GM19397 (cell line): ENCODE data around the gene ADGRD1.

Experiments used
- ATAC-seq: cut with Tn5 transposase; IDR thresholded peaks from one replicate; pipeline ENCODE4 v1.9.1; 2021; ENCODE audit warnings: mild to moderate bottlenecking, moderate library complexity; ENCODE audit not compliant: unreplicated experiment

Gene ADGRD1

GRCh38 chr12:131142891-131143657, 189.4 kb downstream of the ADGRD1 start:
- ATAC-seq: no peak

- no peak for ATAC-seq
These were observed 192.5 kb downstream of the ADGRD1 start for GRCh38 chr12:131146173-131146675.

GRCh38 chr12:131147293-131147692, 193.6 kb downstream of the ADGRD1 start:
- ATAC-seq: no peak

GRCh38 chr12:131147894-131148293, 194.2 kb downstream of the ADGRD1 start:
- no peak for ATAC-seq

DNA sequence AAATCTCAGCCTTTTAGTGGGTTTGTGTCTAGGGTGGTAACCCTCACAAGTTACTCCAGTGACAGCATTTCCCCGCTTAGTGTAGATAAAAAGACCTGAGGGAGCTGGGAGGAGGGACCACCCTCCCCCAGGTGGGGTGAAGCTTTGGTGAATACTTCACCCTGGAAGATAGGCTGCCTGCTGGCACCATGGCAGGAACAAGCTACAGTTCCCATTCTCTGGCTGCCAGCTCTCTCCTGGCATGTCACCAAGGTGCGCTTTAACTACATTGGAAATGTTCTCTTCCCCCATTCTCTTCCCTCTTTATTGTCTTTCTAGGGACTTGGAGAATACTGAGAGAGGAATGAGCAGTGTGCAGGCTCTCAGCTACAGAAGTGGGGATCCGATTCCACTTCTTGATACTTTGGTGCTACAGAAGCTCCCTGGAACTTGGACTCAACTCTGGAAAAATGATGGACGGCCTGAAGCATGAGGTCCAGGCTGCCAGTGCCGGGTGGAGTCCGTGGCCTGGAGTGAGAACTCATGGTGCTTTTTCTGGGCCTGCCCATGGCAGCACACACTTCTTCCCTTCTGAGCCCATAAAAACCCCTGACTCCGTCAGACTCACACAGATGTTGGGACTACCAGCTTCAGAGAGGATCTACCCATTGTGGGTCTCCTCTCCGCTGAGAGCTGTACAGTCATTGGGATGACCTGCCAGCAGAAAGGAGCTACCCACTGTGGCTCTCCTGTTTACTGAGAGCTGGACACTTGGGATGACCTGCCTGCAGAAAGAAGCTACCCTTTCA, 198.0 kb downstream of the ADGRD1 start:
- no peak for ATAC-seq

GRCh38 chr12:131152587-131152986, 198.9 kb downstream of the ADGRD1 start:
- ATAC-seq: no peak

- ATAC-seq: no peak
These were observed 199.3 kb downstream of the ADGRD1 start for GRCh38 chr12:131153016-131153415.

GRCh38 chr12:131153956-131154355, 200.2 kb downstream of the ADGRD1 start:
- no peak for ATAC-seq

GRCh38 chr12:131155131-131155530, 201.4 kb downstream of the ADGRD1 start:
- ATAC-seq: no peak

DNA sequence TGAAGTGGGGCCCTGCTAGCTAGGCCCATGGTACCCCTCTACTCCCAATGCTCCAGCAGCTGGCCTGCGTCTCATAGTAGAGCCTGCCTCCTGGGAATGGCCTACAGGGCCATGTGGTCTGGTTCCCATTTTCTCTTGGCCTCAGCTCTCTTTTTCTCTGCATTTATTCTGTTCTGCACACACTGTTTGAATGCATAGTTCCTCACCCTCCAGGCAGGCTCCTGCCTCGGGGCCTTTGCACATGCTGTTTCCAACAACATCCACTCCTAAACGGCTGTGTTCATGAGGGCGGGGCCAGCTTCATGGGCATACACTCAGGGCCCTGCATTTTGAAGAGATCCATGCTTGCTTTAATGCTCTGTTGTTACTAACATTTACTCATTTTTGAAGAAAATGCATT, 204.0 kb downstream of the ADGRD1 start:
- no peak for ATAC-seq

- ATAC-seq: no peak
These were observed 206.0 kb downstream of the ADGRD1 start for GRCh38 chr12:131159660-131160059.

GRCh38 chr12:131162113-131162512, 208.4 kb downstream of the ADGRD1 start:
- ATAC-seq: no peak

DNA sequence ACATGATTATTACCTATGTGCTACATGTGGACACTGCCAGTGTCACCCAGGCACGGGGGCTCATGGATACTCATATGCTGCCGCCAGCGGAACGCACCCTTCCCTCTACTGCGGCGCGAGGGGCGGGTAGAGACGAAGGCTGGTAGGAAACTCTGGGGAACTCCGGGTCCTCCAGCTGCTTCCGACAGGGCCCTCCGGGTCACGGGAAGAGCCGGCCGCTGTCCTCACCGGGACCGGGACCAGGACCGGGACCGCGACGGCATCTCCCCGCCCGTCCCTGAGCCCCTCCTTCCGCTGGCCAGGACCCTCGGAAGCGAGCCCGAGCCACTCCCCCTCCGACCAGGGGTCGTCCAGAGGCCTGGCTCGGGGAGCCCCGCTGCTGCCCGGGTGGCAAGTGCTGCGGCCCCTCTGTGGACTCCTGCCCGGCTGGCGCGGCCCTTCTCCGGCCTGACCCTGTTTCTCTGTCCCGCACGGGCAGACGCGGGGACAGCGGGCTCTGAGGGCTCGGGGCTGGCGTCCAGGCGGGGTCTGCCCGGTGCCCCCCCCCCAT, 209.6 kb downstream of the ADGRD1 start:
- ATAC-seq: no peak

DNA sequence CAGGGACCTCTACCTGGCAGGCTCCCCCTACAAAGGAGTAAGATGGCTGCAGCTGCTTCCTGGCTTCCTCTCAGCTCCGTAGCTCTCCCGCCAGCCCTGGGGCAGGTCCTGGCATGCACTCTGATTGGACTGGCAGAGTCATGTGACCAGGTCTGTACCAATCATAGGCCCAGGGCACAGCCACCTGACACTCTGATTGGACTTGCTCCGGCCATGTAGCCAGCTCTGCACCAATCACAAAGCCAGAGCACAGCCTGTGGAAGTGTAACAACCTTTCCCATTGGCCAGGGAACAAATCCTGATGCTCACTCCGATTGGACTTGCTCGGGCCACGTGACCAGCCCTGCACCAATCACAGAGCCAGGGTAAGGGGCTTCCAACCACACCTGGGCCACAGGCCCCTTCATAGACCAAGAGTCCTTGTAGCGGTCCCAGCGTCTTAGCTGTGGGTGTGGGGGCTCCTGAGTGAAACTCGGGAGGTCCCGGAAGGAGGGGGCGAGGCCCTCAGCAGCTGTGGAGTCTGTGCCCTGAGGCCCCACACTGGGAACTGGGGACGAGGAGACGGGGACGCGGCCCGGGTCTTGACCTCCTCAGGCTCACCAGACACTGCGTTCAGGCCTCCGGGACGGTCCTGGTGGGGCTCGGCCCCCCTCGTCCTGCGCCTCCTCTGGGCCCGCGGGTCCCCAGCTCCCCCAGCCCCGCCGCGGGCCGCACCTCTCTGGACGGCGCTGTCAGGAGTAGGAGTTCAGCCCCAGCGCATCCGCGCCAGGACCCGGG, 210.6 kb downstream of the ADGRD1 start:
- ATAC-seq: no peak

DNA sequence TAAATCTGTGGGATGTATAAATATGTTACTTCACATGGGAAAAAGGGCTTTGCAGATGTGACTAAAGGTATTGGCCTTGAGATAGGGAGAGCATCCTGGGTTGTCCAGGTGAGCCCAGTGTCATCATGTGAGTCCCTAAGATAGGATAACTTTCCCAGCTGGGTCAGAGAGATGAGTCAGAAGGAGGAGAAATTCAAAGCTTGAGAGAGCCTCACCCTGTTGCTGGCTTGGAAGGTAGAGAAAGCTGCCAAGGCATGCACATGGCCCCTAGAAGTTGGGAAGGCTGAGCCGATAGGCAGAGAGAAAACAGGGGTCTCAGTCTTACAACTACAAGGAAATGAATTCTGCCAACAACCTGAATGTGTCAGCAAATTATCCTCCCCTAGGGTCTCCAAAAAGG, 213.0 kb downstream of the ADGRD1 start:
- no peak for ATAC-seq

DNA sequence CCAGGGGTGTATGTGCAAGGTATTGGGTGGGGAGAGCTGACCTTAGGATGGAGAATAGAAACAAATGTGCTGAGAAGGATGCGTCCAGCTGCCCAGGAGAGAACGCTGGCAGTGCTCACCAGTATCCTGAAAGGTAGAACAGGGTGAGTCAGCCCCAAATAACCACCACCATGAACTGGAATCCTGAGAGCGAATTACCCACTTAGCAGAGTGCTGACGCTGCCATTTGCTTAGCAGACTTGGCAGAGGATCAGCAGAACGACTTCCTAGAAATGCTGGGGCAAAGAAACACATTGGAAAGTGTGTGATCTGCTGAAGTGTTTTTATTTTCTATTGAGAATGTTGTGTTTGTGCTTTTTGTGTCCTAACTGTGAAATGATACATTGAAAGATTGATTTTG, 213.6 kb downstream of the ADGRD1 start:
- ATAC-seq: no peak

- no peak for ATAC-seq
These were observed 217.3 kb downstream of the ADGRD1 start for GRCh38 chr12:131171029-131171428.

DNA sequence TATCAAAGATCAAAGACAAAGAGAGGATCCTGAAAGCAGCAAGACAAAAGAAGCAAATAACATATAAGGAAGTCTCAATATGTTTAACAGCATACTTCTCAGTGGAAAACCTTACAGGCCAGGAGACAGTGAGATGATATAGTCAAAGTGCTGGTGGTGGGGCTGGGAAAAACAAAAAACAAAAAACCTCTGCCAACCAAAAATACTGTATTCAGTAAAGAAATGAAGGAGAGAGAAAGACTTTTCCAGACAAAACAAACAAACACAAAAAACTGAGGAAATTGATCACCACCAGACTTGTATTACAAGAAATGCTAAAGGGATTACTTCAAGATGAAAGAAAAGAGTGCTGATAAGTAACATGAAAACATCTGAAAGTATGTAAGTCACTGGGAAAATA, 221.2 kb downstream of the ADGRD1 start:
- ATAC-seq: no peak

DNA sequence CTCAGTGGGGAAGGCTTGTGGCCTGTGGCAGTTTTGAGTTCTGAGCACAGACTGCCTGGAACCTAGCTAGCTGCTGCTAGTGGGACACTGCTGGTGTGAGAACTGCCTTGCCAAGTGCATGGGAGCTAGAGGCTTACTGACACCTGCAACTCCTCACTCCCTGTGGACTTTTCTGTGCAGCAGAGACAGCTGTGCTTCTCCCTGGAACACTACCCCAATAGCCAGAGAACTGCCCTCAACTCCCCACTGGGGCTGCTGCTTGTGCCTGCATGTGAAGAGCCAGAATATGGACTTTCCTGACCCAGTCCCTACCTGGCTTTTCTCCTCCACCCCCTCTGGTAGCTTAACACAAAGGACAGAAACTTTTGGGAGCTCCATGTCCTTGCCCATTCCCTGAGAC, 222.6 kb downstream of the ADGRD1 start:
- ATAC-seq: no peak

DNA sequence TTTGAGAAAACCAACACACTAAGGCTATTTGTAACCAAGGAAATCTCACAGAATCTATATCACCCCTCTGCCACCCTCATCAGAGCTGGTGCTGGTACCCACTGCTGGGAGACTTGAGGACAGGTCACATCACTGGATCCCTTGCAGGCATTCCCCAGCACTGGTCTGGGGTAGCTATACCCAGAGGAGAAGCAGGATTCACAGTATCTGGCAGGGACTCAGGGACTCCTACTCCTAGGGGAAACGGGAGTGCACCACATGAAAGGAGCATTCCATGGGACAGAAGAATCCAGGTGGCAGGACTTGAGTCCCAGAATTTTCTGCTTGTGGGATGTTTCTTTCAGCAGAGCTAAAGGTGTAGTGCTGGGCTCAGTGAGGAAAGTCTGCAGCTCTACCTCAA, 223.2 kb downstream of the ADGRD1 start:
- ATAC-seq: no peak

DNA sequence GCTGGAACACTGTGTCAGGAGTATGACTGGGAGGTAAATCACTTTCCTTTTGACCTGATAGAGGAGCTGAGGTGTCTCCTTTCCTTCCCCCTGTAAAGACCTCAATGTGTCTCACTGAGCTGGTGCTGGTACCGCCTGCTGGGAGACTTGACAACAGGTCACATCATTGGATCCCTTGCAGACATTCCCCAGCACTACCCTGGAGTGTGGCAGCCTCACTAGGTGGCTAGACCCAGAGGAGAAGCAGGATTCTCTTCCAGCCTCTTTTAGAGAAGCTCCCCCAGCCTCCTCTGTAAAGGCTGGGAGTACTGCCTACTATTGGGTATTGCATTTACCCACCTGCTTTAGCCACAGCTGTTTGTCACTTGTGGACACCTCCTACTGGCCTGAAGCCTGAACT, 223.9 kb downstream of the ADGRD1 start:
- no peak for ATAC-seq
